ENCODE results near the gene INPP5A. TPM values are rescaled to one million over a fixed set of nuclear protein-coding genes. Genes with fewer than 3 reads are reported as not detected.

Gene INPP5A
- total and polyA plus RNA-seq, 2 of the 13 experiments (the other 11 are each of a cell fraction or from before 2014, with no cell fraction given), result 17.5 to 37.9 TPM

DNA sequence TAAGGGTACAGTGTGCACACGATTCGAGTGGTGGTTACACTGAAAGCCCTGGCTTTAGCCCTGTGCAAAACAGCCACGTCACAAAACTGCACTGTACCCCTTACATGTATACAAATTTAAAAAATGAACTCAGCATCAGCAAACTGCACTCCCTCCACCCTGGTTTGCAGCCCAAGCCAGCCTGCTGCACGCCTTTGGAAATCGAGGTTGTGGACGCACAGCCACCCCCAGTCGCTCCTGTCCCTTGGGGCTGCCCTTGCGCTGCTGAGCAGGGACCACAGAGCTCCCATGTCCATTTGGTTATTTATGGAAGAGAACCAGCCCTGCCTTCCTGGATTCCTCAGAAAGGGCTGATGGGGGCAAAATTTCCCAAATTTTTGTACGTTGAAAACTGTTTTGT lies 98.8 kb downstream of the INPP5A start:
- ChIA-PET CTCF (ENCODE audit: low intra/inter-chr PET ratio, low total read pairs) (interaction anchor here (1.8 to 3.3 kb wide), 2 partner anchors 178 to 277 kb away, joined by 4 to 54 read pairs; no protein-coding TSS in a partner anchor), POLR2A (interaction anchor here (0.7 kb wide), 1 partner anchor 177 kb away, joined by 3 read pairs; no protein-coding TSS in a partner anchor)
- Histone ChIP-seq H3K4me1 (ENCODE audit: insufficient read depth, low read length) (no peaks in the 10 kb centered on the region), H3K4me3 (replicated peaks in 1 of 3; ENCODE audit: insufficient read depth in 1 of 3, low read depth in 2 of 3, low read length in 3 of 3) (no peak overlapping the region), H3K27me3 (ENCODE audit: control insufficient read depth in 1 of 2, insufficient read depth in 2 of 2, low read length in 2 of 2) (no peaks in the 10 kb centered on the region; a peak in 1 of 5 replicates), H4K20me1 (ENCODE audit: insufficient read depth, low read length) (no peaks in the 10 kb centered on the region; the same call in 1 of the 2 replicates), H3K4me2 (ENCODE audit: low read depth, low read length) (no peak overlapping the region), H2AFZ (ENCODE audit: low read length) (no peak overlapping the region), H3K79me2 (ENCODE audit: insufficient read depth, low read length) (peaks cover 5% of the 10 kb centered on the region), H3K27ac (ENCODE audit: extremely low read length, insufficient read depth, low read length) (no peak overlapping the region), H3K9ac (ENCODE audit: insufficient read depth, low read depth, low read length) (no peak overlapping the region), H3K9me3 (ENCODE audit: low read length) (no peaks in the 10 kb centered on the region), H3K36me3 (replicated peaks in 1 of 2; ENCODE audit: control insufficient read depth in 1 of 2, insufficient read depth in 2 of 2, low read length in 2 of 2) (no peaks in the 10 kb centered on the region)
- 89% methylated on average over 9 of the region's 9 CpGs for WGBS (ENCODE audit: low lambda C conversion rate)
- no peak for FAIRE-seq
- intact Hi-C loops (cut with micrococcal nuclease; ENCODE audit: unreplicated experiment), result loop anchor here (5.0 kb wide), 2 partner anchors 44 to 64 kb away; no protein-coding TSS in a partner anchor
- TF ChIP-seq MBNL3 (CRISPR knock-in tag; conservative IDR thresholded peaks at IDR 0.05), result no peak
- TF ChIP-seq GFI1 (CRISPR knock-in tag; IDR thresholded peaks at IDR 0.05; ENCODE audit: borderline replicate concordance), result no peak
- no peak for TF ChIP-seq SRY (CRISPR knock-in tag; IDR thresholded peaks at IDR 0.05)
- TF ChIP-seq NONO (IDR thresholded peaks at IDR 0.05), result no peak
- no peak for TF ChIP-seq NONO (CRISPR knock-in tag; conservative IDR thresholded peaks at IDR 0.05)
- no peak for DNase-seq (ENCODE audit: low spot score)
- ATAC-seq, result no peak
- in situ Hi-C loops (cut with HindIII; ENCODE audit: extremely low pct_ligation_motif_present, low pct_unique_long_range_greater_than_20kb), result loop anchor here (10.0 kb wide), 1 partner anchor 252 kb away; no protein-coding TSS in a partner anchor
- BruUV-seq (replicated peaks), result no TSS peak

DNA sequence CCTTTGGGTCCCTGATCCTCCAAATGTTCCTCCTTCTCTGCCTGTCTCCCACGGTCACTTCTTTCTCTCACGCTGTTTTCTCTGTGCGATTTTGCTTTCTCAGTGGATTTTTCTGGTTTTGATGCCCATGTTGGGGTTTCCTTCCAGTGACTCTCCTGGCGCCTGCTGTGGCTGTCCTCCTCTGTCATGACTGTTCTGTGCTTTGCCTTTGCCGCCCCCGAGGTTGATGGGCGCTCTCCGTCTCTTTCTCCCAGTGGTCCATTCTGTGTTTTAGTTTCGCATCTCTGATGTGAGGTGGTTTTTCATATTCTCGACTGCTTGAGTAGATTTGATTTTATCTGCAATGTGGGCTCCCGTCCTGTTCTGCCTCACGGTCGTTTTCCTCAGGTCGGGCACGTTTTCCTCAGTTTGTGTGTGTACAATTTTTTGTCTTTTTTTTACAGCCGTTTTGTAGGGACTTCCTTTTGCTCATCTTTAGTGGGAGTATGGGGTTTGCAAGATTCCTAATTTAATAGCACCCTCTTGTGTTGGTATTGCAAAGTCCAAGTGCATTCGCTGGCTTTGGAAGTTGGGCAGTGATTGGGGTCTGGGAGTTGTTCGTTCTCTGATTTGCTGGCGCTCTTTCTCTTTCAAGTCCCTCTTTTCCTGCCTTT lies 100.0 kb downstream of the INPP5A start:
- ChIA-PET CTCF (ENCODE audit: low intra/inter-chr PET ratio, low total read pairs) (interaction anchor here (0.8 to 3.3 kb wide), 2 partner anchors 179 to 415 kb away, joined by 3 to 54 read pairs; no protein-coding TSS in a partner anchor), POLR2A (no interaction called here)
- DNase-seq (ENCODE audit: low spot score), result peak; percentile 59
- intact Hi-C loops (cut with micrococcal nuclease; ENCODE audit: unreplicated experiment) (loop anchor here (1.0 to 5.0 kb wide), 3 partner anchors 45 to 179 kb away; no protein-coding TSS in a partner anchor), in situ Hi-C loops (cut with HindIII; ENCODE audit: extremely low pct_ligation_motif_present, low pct_unique_long_range_greater_than_20kb) (loop anchor here (10.0 kb wide), 1 partner anchor 253 kb away; no protein-coding TSS in a partner anchor)
- WGBS (ENCODE audit: low lambda C conversion rate), result 47% methylated on average over 19 of the region's 19 CpGs
- no TSS peak for BruUV-seq (replicated peaks)
- no peaks in the 10 kb centered on the region for H3K36me3 ChIP-seq (replicated peaks in 1 of 2; ENCODE audit: control insufficient read depth in 1 of 2, insufficient read depth in 2 of 2, low read length in 2 of 2)
- H3K4me3 ChIP-seq (replicated peaks in 1 of 3; ENCODE audit: insufficient read depth in 1 of 3, low read depth in 2 of 3, low read length in 3 of 3), result no peak overlapping the region
- H2AFZ ChIP-seq (ENCODE audit: low read length), result no peak overlapping the region
- H3K9me3 ChIP-seq (ENCODE audit: low read length), result no peaks in the 10 kb centered on the region
- H3K4me2 ChIP-seq (ENCODE audit: low read depth, low read length), result 0 out of 2 replicates have a peak overlapping the region, but pooled peaks have one; percentile 9
- ATAC-seq, result peak; percentile 88
- H3K27ac ChIP-seq (ENCODE audit: extremely low read length, insufficient read depth, low read length), result no peak overlapping the region
- H3K4me1 ChIP-seq (ENCODE audit: insufficient read depth, low read length), result no peaks in the 10 kb centered on the region
- no peak overlapping the region for H3K9ac ChIP-seq (ENCODE audit: insufficient read depth, low read depth, low read length)
- no peaks in the 10 kb centered on the region; the same call in 1 of the 2 replicates for H4K20me1 ChIP-seq (ENCODE audit: insufficient read depth, low read length)
- peaks cover 5% of the 10 kb centered on the region for H3K79me2 ChIP-seq (ENCODE audit: insufficient read depth, low read length)
- no peaks in the 10 kb centered on the region; a peak in 1 of 5 replicates for H3K27me3 ChIP-seq (ENCODE audit: control insufficient read depth in 1 of 2, insufficient read depth in 2 of 2, low read length in 2 of 2)
- FAIRE-seq, result peak; percentile 88
- TF ChIP-seq MLLT10 (CRISPR knock-in tag; IDR thresholded peaks at IDR 0.05) (no peak), ZNF34 (CRISPR knock-in tag; IDR thresholded peaks at IDR 0.05; ENCODE audit: borderline replicate concordance) (no peak), ZNF230 (CRISPR knock-in tag; IDR thresholded peaks at IDR 0.05) (no peak), MED13 (CRISPR knock-in tag; IDR thresholded peaks at IDR 0.05) (no peak), NR2C2 (CRISPR knock-in tag; IDR thresholded peaks at IDR 0.05; ENCODE audit: borderline replicate concordance) (no peak)
- TF ChIP-seq, protein P1, sequence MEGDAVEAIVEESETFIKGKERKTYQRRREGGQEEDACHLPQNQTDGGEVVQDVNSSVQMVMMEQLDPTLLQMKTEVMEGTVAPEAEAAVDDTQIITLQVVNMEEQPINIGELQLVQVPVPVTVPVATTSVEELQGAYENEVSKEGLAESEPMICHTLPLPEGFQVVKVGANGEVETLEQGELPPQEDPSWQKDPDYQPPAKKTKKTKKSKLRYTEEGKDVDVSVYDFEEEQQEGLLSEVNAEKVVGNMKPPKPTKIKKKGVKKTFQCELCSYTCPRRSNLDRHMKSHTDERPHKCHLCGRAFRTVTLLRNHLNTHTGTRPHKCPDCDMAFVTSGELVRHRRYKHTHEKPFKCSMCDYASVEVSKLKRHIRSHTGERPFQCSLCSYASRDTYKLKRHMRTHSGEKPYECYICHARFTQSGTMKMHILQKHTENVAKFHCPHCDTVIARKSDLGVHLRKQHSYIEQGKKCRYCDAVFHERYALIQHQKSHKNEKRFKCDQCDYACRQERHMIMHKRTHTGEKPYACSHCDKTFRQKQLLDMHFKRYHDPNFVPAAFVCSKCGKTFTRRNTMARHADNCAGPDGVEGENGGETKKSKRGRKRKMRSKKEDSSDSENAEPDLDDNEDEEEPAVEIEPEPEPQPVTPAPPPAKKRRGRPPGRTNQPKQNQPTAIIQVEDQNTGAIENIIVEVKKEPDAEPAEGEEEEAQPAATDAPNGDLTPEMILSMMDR (CRISPR knock-in tag; IDR thresholded peaks at IDR 0.05), result peak; percentile 80
- TF ChIP-seq, protein P2, sequence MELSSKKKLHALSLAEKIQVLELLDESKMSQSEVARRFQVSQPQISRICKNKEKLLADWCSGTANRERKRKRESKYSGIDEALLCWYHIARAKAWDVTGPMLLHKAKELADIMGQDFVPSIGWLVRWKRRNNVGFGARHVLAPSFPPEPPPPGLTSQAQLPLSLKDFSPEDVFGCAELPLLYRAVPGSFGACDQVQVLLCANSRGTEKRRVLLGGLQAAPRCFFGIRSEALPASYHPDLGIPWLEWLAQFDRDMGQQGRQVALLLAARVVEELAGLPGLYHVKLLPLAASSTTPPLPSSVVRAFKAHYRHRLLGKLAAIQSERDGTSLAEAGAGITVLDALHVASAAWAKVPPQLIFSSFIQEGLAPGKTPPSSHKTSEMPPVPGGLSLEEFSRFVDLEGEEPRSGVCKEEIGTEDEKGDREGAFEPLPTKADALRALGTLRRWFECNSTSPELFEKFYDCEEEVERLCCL (CRISPR knock-in tag; IDR thresholded peaks at IDR 0.05; ENCODE audit: borderline replicate concordance), result no peak

Measured in HepG2 (cell line).